Coronary artery (tissue), 2 donors: Measurements from ENCODE around the gene WARS2.

Experiments used
- DNase-seq: peaks from one replicate; pipeline ENCODE4 v3.0.0-alpha.2; 2017; ENCODE audit warnings: low spot score
- H3K27ac ChIP-seq, 2 donors: fragments of 200-600 bp; sonication (generic); one replicate each; pipeline ENCODE4 v1.5.1; 2016 to 2019
- H3K4me3 ChIP-seq: fragments of 200-600 bp; sonication (generic); 2 replicates; pipeline ENCODE4 v1.5.1; 2016; ENCODE audit warnings: mild to moderate bottlenecking, moderate library complexity
- TF ChIP-seq, protein P1 (sequence below): fragments of 200-600 bp; sonication (generic); IDR thresholded peaks from one replicate; pipeline ENCODE4 v1.5.1; 2019; ENCODE audit warnings: antibody characterized with exemption

WARS2 gene

DNA sequence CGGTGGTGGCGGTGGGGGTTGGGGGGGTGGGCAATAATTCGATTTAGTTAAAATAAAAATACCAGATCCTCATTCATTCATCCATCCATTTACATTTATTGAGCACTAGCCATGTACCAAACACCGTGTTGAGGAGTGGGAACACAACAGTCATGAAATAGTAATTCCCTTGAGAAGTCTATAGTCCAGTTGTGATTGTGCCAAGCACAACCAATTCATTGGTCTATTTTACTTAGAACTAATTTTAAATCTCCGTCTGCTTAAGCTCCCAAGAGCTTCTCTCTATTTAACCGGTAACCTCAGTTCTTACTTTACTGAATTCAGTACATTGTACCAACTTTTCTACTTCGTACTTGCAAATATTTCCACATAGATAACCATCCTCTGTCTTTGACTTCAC, 38.4 kb downstream of the WARS2 start:
- TF ChIP-seq, protein P1, sequence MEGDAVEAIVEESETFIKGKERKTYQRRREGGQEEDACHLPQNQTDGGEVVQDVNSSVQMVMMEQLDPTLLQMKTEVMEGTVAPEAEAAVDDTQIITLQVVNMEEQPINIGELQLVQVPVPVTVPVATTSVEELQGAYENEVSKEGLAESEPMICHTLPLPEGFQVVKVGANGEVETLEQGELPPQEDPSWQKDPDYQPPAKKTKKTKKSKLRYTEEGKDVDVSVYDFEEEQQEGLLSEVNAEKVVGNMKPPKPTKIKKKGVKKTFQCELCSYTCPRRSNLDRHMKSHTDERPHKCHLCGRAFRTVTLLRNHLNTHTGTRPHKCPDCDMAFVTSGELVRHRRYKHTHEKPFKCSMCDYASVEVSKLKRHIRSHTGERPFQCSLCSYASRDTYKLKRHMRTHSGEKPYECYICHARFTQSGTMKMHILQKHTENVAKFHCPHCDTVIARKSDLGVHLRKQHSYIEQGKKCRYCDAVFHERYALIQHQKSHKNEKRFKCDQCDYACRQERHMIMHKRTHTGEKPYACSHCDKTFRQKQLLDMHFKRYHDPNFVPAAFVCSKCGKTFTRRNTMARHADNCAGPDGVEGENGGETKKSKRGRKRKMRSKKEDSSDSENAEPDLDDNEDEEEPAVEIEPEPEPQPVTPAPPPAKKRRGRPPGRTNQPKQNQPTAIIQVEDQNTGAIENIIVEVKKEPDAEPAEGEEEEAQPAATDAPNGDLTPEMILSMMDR, result no peak
- Histone ChIP-seq H3K4me3 (no peak overlapping the region), H3K27ac (peak overlapping the region; percentile 65 to 82)
- no peak for DNase-seq

DNA sequence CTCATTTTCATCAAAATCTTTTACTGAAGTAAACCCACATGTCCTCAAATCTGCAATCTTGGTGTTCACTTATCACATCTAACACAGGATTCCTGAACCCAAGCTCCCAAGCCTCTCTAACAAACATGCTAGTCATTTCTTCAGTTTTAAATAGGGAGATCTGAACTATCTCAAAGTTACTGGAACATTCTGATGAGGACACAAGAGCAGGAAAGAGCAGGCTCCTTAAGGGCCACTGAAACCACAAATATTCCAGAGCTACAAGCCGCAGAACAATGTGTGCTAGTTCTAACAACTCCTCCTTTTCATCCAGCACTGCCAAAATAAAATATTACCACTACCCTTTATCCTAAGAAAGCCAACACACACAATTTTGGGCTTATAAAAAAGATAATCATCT, 38.9 kb downstream of the WARS2 start:
- Histone ChIP-seq H3K27ac (peak overlapping the region; percentile 65 to 82), H3K4me3 (no peak overlapping the region)
- TF ChIP-seq, protein P1, result no peak
- DNase-seq, result no peak

DNA sequence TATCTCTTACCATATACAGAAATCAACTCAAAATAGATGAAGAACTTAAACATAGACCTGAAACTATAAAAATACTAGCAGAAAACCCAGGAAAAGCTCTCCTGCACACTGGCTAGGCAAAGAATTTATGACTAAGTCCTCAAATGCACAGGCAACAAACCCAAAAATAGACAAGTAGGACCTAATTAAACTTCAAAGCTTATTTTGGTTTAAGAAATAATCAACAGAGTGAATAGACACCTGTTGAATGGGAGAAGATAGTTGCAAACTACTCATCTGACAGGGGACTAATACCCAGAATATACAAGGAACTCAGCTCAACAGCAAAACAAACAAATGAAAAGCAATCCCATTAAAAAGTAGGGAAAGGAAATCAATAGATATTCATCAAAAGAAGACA, 40.7 kb downstream of the WARS2 start:
- TF ChIP-seq, protein P1, result no peak
- no peak overlapping the region for H3K27ac ChIP-seq
- no peak overlapping the region for H3K4me3 ChIP-seq
- DNase-seq, result no peak

DNA sequence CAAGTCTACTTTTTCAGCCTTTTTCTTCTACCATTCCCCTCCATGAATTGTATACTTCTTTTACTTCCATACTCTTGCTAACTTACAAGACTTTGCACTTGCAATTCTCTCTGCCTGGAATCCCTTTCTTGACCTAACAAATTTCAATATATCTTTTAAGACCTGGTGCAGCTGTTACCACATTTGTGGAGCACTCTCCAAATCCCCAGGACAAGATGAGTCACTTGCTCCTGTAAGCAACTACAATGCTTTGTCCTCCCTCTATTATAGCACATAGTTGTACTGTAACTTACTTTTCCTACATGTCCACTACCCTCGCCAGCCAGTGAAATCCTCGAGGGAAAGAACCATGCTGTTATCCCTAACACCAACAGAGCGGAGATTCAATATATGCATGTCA, 43.1 kb downstream of the WARS2 start:
- Histone ChIP-seq H3K4me3 (no peak overlapping the region), H3K27ac (no peak overlapping the region)
- no peak for DNase-seq
- TF ChIP-seq, protein P1, result no peak

DNA sequence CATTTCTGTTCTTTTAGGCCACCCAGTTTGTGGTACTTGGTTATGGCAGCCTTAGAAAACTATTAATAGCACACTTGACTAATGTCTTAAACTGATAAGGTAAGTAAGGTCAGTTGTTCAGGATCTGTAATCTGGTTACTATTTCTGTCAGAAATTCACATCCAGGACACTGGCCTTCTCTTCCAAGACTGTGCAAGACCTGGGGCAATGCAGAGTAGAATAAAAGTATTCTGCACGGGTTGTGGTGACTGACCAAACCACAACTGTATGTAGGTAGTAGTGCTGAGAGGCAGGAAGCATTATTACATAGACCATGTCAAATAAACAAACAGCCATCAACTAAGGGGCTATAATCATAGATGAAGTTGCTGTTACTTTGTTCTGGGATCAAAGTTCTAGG, 46.7 kb downstream of the WARS2 start:
- Histone ChIP-seq H3K27ac (peak overlapping the region in 1 of 2 donors; percentile 13), H3K4me3 (no peak overlapping the region)
- no peak for DNase-seq
- TF ChIP-seq, protein P1, result no peak

DNA sequence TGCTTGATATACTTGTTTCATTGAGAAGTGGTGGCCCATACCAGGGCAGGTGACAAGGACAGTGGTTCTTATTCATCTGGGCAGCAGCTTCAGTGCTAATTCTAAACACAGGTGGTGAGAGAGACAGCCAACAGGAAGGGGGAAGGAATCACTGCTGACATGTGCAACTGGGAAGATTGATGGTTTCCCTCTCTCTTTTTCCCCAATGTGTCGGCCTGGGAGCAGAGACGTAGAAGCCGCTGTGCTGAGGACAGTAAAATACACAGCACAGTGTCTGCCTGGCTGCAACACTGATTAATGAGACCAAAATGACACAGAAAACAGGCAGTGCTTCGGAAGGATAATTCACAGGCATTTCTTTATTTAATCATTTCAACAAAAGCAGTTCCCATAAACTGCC, 48.8 kb downstream of the WARS2 start:
- Histone ChIP-seq H3K27ac (no peak overlapping the region), H3K4me3 (no peak overlapping the region)
- DNase-seq, result no peak
- TF ChIP-seq, protein P1, result no peak

DNA sequence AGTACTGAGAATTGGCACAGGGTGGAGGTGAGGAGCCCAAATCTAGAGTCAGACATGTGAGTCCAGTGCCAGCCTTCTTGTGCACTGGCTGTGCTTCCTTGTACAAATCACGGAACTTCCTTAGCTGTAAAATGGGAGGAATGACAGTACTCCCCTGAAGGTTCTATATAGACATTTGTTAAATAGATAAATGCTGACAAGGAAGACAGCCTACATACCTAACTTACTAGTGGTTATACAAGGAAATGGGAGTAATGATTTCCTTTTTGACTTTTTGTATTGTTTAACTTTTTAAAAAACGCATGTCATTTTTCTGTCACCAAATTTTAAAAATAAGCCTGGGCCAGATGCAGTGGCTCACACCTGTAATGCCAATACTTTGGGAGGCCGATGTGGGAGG, 50.2 kb downstream of the WARS2 start:
- TF ChIP-seq, protein P1, result no peak
- DNase-seq, result no peak
- no peak overlapping the region for H3K4me3 ChIP-seq
- H3K27ac ChIP-seq, result no peak overlapping the region
